NCI-H1048 (cell line): ENCODE data around the gene PCNX1.

Experiments used
- DNase-seq: peaks from one replicate; lab custom pipeline; 2025; lab: John Stamatoyannopoulos, UW

PCNX1 gene

DNA sequence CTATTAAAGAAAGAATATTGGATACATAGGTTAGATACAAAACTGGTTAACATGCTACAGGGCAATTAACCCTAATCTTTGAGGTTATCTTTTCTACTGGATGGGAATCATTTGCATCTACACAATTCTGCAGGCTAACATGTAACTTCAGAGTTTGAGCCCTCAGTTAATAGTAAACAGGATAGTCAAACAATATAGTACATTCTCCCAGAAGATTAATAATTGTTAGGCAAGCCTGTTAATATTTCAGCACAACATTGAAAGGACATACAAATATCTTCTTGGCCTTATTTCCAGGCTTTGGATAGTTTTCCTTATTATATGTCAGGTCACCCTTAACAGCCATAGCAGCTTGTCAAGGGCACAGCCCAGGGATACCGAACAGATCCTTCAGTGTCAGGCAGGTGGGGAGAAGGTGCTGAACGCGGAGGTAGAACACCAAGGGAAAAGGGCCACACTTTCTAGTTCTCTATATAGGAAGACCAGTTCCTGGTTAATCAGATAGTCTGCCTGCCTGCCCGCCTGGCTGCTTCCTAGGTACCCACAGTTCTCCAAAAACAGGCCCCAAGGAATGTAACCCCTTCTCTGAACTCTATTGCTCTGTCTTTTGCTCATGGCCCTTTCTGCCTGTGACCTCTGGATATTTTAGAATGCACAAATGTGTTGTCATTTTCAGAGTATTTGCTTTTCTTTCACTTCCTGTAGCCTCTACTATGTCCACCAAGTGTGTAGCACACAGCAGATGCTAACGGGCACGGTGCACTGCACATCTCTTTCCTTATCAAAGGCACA lies 256.0 kb downstream of the PCNX1 start:
- no peak for DNase-seq

DNA sequence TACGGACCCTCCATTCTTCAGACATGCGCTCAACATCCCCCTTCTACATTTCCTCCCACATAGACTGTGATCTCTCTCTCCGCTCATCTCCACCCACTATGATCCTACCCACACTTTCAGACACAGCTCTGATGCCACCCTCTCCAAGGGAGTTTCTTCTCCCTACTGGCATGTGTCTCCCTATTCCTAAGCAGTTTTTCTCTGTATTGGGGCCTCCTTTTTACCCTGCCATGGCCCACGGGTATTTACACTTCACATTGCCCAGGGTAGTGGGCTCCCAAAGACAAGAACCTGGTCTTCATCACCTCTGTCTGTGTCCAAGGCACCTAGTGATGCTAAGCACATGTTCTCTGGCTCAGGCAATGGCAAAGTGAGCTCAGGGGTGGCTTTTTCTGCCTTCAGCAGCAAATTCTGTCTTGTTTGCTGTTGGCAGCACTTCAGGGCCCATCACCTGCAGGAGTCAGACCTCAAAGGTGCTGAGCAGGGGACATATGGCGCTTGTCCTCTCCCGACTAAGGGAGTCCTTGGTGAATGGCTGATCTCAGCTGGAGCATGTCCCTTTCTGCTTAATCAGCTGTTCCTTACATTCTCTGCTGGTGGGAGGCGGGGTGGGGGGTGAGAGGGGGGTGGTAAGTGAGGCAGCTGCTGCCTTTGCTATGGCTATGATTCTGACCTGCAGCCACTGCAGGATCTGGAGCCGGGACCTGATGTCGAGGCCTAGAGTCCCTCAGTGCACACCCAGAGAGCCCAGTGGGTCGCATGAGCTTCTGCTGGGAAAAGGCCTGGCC lies 256.8 kb downstream of the PCNX1 start:
- no peak for DNase-seq
